Caco-2 (cell line): ENCODE data around the gene DBH. TPM values are rescaled to one million over a fixed set of nuclear protein-coding genes. Genes with fewer than 3 reads are reported as not detected.

ENCODE experiments used
- BruUV-seq: library from RNA; stranded (reverse); fragments of 400-500 nt; replicated peaks from 2 replicates; lab custom pipeline; 2021; lab: Mats Ljungman, UMichigan
- CTCF ChIA-PET: fragments of 300-600 bp; sonication (Branson Sonifier 250); formaldehyde crosslinking; loops from one replicate; lab custom pipeline; 2022; ENCODE audit warnings: antibody characterized with exemption; lab: Charles Lee
- POLR2A ChIA-PET: fragments of 300-600 bp; sonication (Branson Sonifier 250); formaldehyde crosslinking; loops from one replicate; lab custom pipeline; 2022; ENCODE audit warnings: antibody characterized with exemption; lab: Charles Lee
- DNase-seq, 2 experiments: peaks; one replicate each; pipeline versions ENCODE4 v3.0.0 to v3.0.0-alpha.2; 2020 to 2022
- H3K27me3 ChIP-seq: replicated peaks from 2 replicates; pipeline ENCODE4 v1.6.0; 2011; ENCODE audit warnings: low read length; ENCODE audit not compliant: control insufficient read depth, insufficient read depth
- H3K36me3 ChIP-seq: 2 replicates; pipeline ENCODE4 v1.5.1; 2011; ENCODE audit warnings: low read length; ENCODE audit not compliant: control insufficient read depth, insufficient read depth
- H3K4me1 ChIP-seq: fragments of 250-450 bp; sonication (Bioruptor Pico); 2 replicates; pipeline ENCODE4 v1.5.1; 2020; ENCODE audit warnings: mild to moderate bottlenecking
- H3K4me3 ChIP-seq: 2 replicates; pipeline ENCODE4 v1.5.1; 2011; ENCODE audit warnings: low read depth, mild to moderate bottlenecking, control low read depth, low read length
- H3K9me3 ChIP-seq: fragments of 250-450 bp; sonication (Bioruptor Pico); 2 replicates; pipeline ENCODE4 v1.5.1; 2020; ENCODE audit warnings: mild to moderate bottlenecking, moderate library complexity
- H3K27ac Mint-ChIP-seq: one replicate; pipeline ENCODE4 v1.8.0; 2022; ENCODE audit warnings: mixed read lengths; ENCODE audit not compliant: unreplicated experiment
- H3K27me3 Mint-ChIP-seq: one replicate; pipeline ENCODE4 v1.8.0; 2022; ENCODE audit warnings: mixed read lengths; ENCODE audit not compliant: insufficient read depth, unreplicated experiment
- H3K36me3 Mint-ChIP-seq: one replicate; pipeline ENCODE4 v1.8.0; 2022; ENCODE audit warnings: mild to moderate bottlenecking, mixed read lengths; ENCODE audit not compliant: insufficient read depth, unreplicated experiment
- H3K4me1 Mint-ChIP-seq: one replicate; pipeline ENCODE4 v1.8.0; 2022; ENCODE audit warnings: low read depth, mixed read lengths; ENCODE audit not compliant: unreplicated experiment
- H3K4me3 Mint-ChIP-seq: one replicate; pipeline ENCODE4 v1.8.0; 2022; ENCODE audit warnings: mild to moderate bottlenecking, moderate library complexity, mixed read lengths; ENCODE audit not compliant: unreplicated experiment
- H3K9me3 Mint-ChIP-seq: one replicate; pipeline ENCODE4 v1.8.0; 2022; ENCODE audit warnings: mixed read lengths; ENCODE audit not compliant: unreplicated experiment
- CTCF ChIP-seq, 2 experiments: fragments of 200-600 bp in 1 of 2; IDR thresholded peaks; 1 replicate in 1 of 2; 2 replicates in 1 of 2; pipeline versions ENCODE4 v1.5.1 to v1.8.0; 2011 to 2022; ENCODE audit warnings: antibody characterized with exemption in 1 of 2, control low read depth in 1 of 2, inconsistent platforms in 1 of 2, low read depth in 1 of 2, low read length in 1 of 2, mild to moderate bottlenecking in 1 of 2, moderate library complexity in 1 of 2; ENCODE audit not compliant: insufficient read depth in 1 of 2, severe bottlenecking in 1 of 2, unreplicated experiment in 1 of 2
- intact Hi-C: fragments of 100-400 bp; cut with micrococcal nuclease; formaldehyde crosslinking; loops from one replicate; pipeline ENCODE4 v1.10.0; 2022; ENCODE audit not compliant: unreplicated experiment
- total RNA-seq: library from RNA; stranded (reverse); gene quantifications from 2 replicates; pipeline ENCODE4 v1.2.3, GENCODE V29; 2022

Gene DBH
- total RNA-seq, 1 experiment from 2014 or later, result not detected

- DNase-seq, result no peak
- no TSS peak for BruUV-seq
- TF ChIP-seq CTCF (IDR thresholded peaks at IDR 0.05; ENCODE audit: insufficient read depth in 1 of 2, low read depth in 1 of 2, low read length in 1 of 2, severe bottlenecking in 1 of 2, unreplicated experiment in 1 of 2), result no peak
- H3K36me3 ChIP-seq, result no peaks in the 10 kb centered on the region
- H3K27ac Mint-ChIP-seq, result no peak overlapping the region
- no peaks in the 10 kb centered on the region for H3K9me3 Mint-ChIP-seq
- H3K27me3 ChIP-seq, result no peaks in the 10 kb centered on the region; the same call in 1 of the 2 replicates
- intact Hi-C loops, result no loop called here
- CTCF ChIA-PET, result no interaction called here
- H3K4me1 ChIP-seq, result no peaks in the 10 kb centered on the region
- H3K4me3 Mint-ChIP-seq, result no peak overlapping the region
- peaks cover 4% of the 10 kb centered on the region for H3K36me3 Mint-ChIP-seq
- H3K9me3 ChIP-seq, result no peaks in the 10 kb centered on the region
- H3K27me3 Mint-ChIP-seq, result peaks cover 26% of the 10 kb centered on the region
- no peak overlapping the region for H3K4me3 ChIP-seq
- POLR2A ChIA-PET, result no interaction called here
- no peaks in the 10 kb centered on the region for H3K4me1 Mint-ChIP-seq
Measured at GRCh38 chr9:133639613-133640012, 3.5 kb downstream of the DBH start.

- intact Hi-C loops, result no loop called here
- H3K4me3 Mint-ChIP-seq, result no peak overlapping the region
- CTCF ChIA-PET, result no interaction called here
Measured at GRCh38 chr9:133640160-133640559, 4.0 kb downstream of the DBH start.

GRCh38 chr9:133640580-133641395, 4.6 kb downstream of the DBH start:
- H3K9me3 Mint-ChIP-seq, result no peaks in the 10 kb centered on the region
- H3K27ac Mint-ChIP-seq, result no peak overlapping the region
- no peak overlapping the region for H3K4me3 Mint-ChIP-seq
- H3K27me3 ChIP-seq, result no peaks in the 10 kb centered on the region; the same call in 1 of the 2 replicates
- TF ChIP-seq CTCF (IDR thresholded peaks at IDR 0.05; ENCODE audit: insufficient read depth in 1 of 2, low read depth in 1 of 2, low read length in 1 of 2, severe bottlenecking in 1 of 2, unreplicated experiment in 1 of 2), result no peak
- intact Hi-C loops, result no loop called here
- H3K4me1 ChIP-seq, result no peaks in the 10 kb centered on the region
- DNase-seq, result no peak
- H3K27me3 Mint-ChIP-seq, result peaks cover 27% of the 10 kb centered on the region
- no TSS peak for BruUV-seq
- peaks cover 4% of the 10 kb centered on the region for H3K36me3 Mint-ChIP-seq
- ChIA-PET CTCF (no interaction called here), POLR2A (no interaction called here)
- H3K36me3 ChIP-seq, result no peaks in the 10 kb centered on the region
- H3K4me1 Mint-ChIP-seq, result no peaks in the 10 kb centered on the region
- no peaks in the 10 kb centered on the region for H3K9me3 ChIP-seq
- H3K4me3 ChIP-seq, result no peak overlapping the region

More at GRCh38 chr9:133640160-133640559, 4.0 kb downstream of the DBH start:
- Histone ChIP-seq H3K4me1 (no peaks in the 10 kb centered on the region), H3K4me3 (no peak overlapping the region), H3K9me3 (no peaks in the 10 kb centered on the region), H3K36me3 (no peaks in the 10 kb centered on the region), H3K27me3 (no peaks in the 10 kb centered on the region; the same call in 1 of the 2 replicates)
- no peak for DNase-seq
- no TSS peak for BruUV-seq
- POLR2A ChIA-PET, result no interaction called here
- no peaks in the 10 kb centered on the region for H3K4me1 Mint-ChIP-seq
- H3K27ac Mint-ChIP-seq, result no peak overlapping the region
- H3K36me3 Mint-ChIP-seq, result peaks cover 4% of the 10 kb centered on the region
- no peaks in the 10 kb centered on the region for H3K9me3 Mint-ChIP-seq
- H3K27me3 Mint-ChIP-seq, result peaks cover 24% of the 10 kb centered on the region
- TF ChIP-seq CTCF (IDR thresholded peaks at IDR 0.05; ENCODE audit: insufficient read depth in 1 of 2, low read depth in 1 of 2, low read length in 1 of 2, severe bottlenecking in 1 of 2, unreplicated experiment in 1 of 2), result no peak
